ENCODE results near the gene FOXN3.
"Not testable (repeated sequence)": the region's sequence is repeated elsewhere in the genome, so short reads cannot be mapped to it uniquely, and the experiment has no call there.

Gene FOXN3

GRCh38 chr14:89158701-89159100 lies 258.3 kb downstream of the FOXN3 start:
- no peak for DNase-seq

- not testable (repeated sequence) for DNase-seq
These were observed 258.9 kb downstream of the FOXN3 start for GRCh38 chr14:89158104-89158503.

- DNase-seq = no peak
These were observed 261.5 kb downstream of the FOXN3 start for GRCh38 chr14:89155491-89155890.

- DNase-seq = not testable (repeated sequence)
These were observed 265.3 kb downstream of the FOXN3 start for GRCh38 chr14:89151693-89152092.

- no peak for DNase-seq
These were observed 270.8 kb downstream of the FOXN3 start for GRCh38 chr14:89146274-89146673.

GRCh38 chr14:89144642-89145041 lies 272.4 kb downstream of the FOXN3 start:
- DNase-seq = no peak

- no peak for DNase-seq
These were observed 273.0 kb downstream of the FOXN3 start for GRCh38 chr14:89144066-89144465.

- DNase-seq = no peak
These were observed 273.4 kb downstream of the FOXN3 start for GRCh38 chr14:89143595-89143994.

- no peak for DNase-seq
These were observed 274.7 kb downstream of the FOXN3 start for GRCh38 chr14:89142366-89142765.

GRCh38 chr14:89141862-89142261 lies 275.2 kb downstream of the FOXN3 start:
- no peak for DNase-seq

GRCh38 chr14:89140326-89140725 lies 276.7 kb downstream of the FOXN3 start:
- DNase-seq = no peak

- no peak for DNase-seq
These were observed 277.4 kb downstream of the FOXN3 start for GRCh38 chr14:89139404-89140247.

GRCh38 chr14:89138846-89139245 lies 278.2 kb downstream of the FOXN3 start:
- no peak for DNase-seq

GRCh38 chr14:89137526-89138163 lies 279.4 kb downstream of the FOXN3 start:
- DNase-seq = peak in 1 of 2 donors; percentile 29

GRCh38 chr14:89136587-89136986 lies 280.4 kb downstream of the FOXN3 start:
- DNase-seq = no peak

GRCh38 chr14:89134640-89135039 lies 282.4 kb downstream of the FOXN3 start:
- no peak for DNase-seq

GRCh38 chr14:89131004-89131750 lies 285.9 kb downstream of the FOXN3 start:
- no peak for DNase-seq

GRCh38 chr14:89129570-89129969 lies 287.5 kb downstream of the FOXN3 start:
- no peak for DNase-seq

- no peak for DNase-seq
These were observed 288.6 kb downstream of the FOXN3 start for GRCh38 chr14:89128311-89129026.

GRCh38 chr14:89126461-89126860 lies 290.6 kb downstream of the FOXN3 start:
- DNase-seq = no peak

GRCh38 chr14:89125216-89125615 lies 291.8 kb downstream of the FOXN3 start:
- DNase-seq = no peak

- DNase-seq = no peak
These were observed 293.2 kb downstream of the FOXN3 start for GRCh38 chr14:89123851-89124250.

- DNase-seq = no peak
These were observed 293.8 kb downstream of the FOXN3 start for GRCh38 chr14:89123215-89123614.
